Parathyroid adenoma (tissue), 2 donors: ENCODE measurements around the gene PPP1R14B.

ENCODE experiments used
- H2AFZ ChIP-seq: fragments of 300-600 bp; sonication (generic); one replicate; pipeline ENCODE4 v1.7.0; 2017; ENCODE audit warnings: antibody characterized with exemption, mild to moderate bottlenecking
- H3K27ac ChIP-seq: fragments of 300-600 bp; sonication (generic); one replicate; pipeline ENCODE4 v1.7.0; 2017
- H3K27me3 ChIP-seq: fragments of 300-600 bp; sonication (generic); one replicate; pipeline ENCODE4 v1.7.0; 2017; ENCODE audit warnings: low read length; ENCODE audit not compliant: control insufficient read depth, insufficient read depth
- H3K36me3 ChIP-seq: fragments of 300-600 bp; sonication (generic); one replicate; pipeline ENCODE4 v1.7.0; 2017; ENCODE audit warnings: low read length; ENCODE audit not compliant: control insufficient read depth, insufficient read depth
- H3K4me1 ChIP-seq: fragments of 300-600 bp; sonication (generic); one replicate; pipeline ENCODE4 v1.7.0; 2017; ENCODE audit warnings: control low read depth
- H3K4me2 ChIP-seq: fragments of 300-600 bp; sonication (generic); one replicate; pipeline ENCODE4 v1.7.0; 2017; ENCODE audit warnings: low read length
- H3K4me3 ChIP-seq: fragments of 300-600 bp; sonication (generic); one replicate; pipeline ENCODE4 v1.7.0; 2017; ENCODE audit warnings: low read depth, low read length
- H3K79me2 ChIP-seq: fragments of 300-600 bp; sonication (generic); one replicate; pipeline ENCODE4 v1.7.0; 2017; ENCODE audit warnings: control low read depth
- H3K9ac ChIP-seq: fragments of 300-600 bp; sonication (generic); one replicate; pipeline ENCODE4 v1.7.0; 2017; ENCODE audit warnings: mild to moderate bottlenecking
- H3K9me3 ChIP-seq: fragments of 300-600 bp; sonication (generic); one replicate; pipeline ENCODE4 v1.7.0; 2017; ENCODE audit warnings: low read length; ENCODE audit not compliant: control insufficient read depth
- CTCF ChIP-seq: fragments of 300-600 bp; sonication (generic); IDR thresholded peaks from one replicate; pipeline ENCODE4 v1.7.0; 2017; ENCODE audit warnings: antibody characterized with exemption, mild to moderate bottlenecking
- donor health status: primary hyperparathyroidism.

PPP1R14B gene

DNA sequence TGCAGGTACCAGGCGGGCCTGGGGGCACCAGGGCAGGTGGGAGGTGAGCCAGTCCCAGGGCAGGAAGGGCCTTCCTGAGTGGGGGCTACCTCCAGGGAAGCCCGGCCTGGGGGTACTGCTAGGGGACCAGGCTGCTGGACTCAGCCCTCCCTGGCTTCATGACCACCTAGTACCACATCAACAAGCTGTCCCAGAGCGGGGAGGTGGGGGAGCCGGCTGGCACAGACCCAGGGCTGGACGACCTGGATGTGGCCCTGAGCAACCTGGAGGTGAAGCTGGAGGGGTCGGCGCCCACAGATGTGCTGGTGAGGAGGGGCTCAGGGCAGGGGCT is 27.4 kb downstream of the PPP1R14B start:
- Histone ChIP-seq H3K9me3 (no peaks in the 10 kb centered on the region), H3K79me2 (no peaks in the 10 kb centered on the region), H3K9ac (no peak overlapping the region), H2AFZ (no peak overlapping the region), H3K4me2 (no peak overlapping the region), H3K4me3 (no peak overlapping the region), H3K27me3 (no peaks in the 10 kb centered on the region), H3K4me1 (no peaks in the 10 kb centered on the region), H3K27ac (no peak overlapping the region), H3K36me3 (no peaks in the 10 kb centered on the region)
- no peak for TF ChIP-seq CTCF

GRCh38 chr11:64218628-64219353 is 28.0 kb downstream of the PPP1R14B start:
- H3K9me3 ChIP-seq, result no peaks in the 10 kb centered on the region
- no peaks in the 10 kb centered on the region for H3K36me3 ChIP-seq
- no peak overlapping the region for H3K27ac ChIP-seq
- H3K4me1 ChIP-seq, result no peaks in the 10 kb centered on the region
- no peak overlapping the region for H2AFZ ChIP-seq
- no peak for TF ChIP-seq CTCF
- H3K4me3 ChIP-seq, result no peak overlapping the region
- no peaks in the 10 kb centered on the region for H3K27me3 ChIP-seq
- no peak overlapping the region for H3K4me2 ChIP-seq
- H3K79me2 ChIP-seq, result no peaks in the 10 kb centered on the region
- no peak overlapping the region for H3K9ac ChIP-seq

GRCh38 chr11:64216879-64217278 is 29.9 kb downstream of the PPP1R14B start:
- Histone ChIP-seq H3K4me3 (no peak overlapping the region), H3K9me3 (no peaks in the 10 kb centered on the region), H3K36me3 (no peaks in the 10 kb centered on the region), H3K27ac (no peak overlapping the region), H3K4me1 (no peaks in the 10 kb centered on the region), H3K9ac (no peak overlapping the region), H2AFZ (no peak overlapping the region), H3K4me2 (no peak overlapping the region), H3K27me3 (no peaks in the 10 kb centered on the region), H3K79me2 (no peaks in the 10 kb centered on the region)
- TF ChIP-seq CTCF, result no peak

DNA sequence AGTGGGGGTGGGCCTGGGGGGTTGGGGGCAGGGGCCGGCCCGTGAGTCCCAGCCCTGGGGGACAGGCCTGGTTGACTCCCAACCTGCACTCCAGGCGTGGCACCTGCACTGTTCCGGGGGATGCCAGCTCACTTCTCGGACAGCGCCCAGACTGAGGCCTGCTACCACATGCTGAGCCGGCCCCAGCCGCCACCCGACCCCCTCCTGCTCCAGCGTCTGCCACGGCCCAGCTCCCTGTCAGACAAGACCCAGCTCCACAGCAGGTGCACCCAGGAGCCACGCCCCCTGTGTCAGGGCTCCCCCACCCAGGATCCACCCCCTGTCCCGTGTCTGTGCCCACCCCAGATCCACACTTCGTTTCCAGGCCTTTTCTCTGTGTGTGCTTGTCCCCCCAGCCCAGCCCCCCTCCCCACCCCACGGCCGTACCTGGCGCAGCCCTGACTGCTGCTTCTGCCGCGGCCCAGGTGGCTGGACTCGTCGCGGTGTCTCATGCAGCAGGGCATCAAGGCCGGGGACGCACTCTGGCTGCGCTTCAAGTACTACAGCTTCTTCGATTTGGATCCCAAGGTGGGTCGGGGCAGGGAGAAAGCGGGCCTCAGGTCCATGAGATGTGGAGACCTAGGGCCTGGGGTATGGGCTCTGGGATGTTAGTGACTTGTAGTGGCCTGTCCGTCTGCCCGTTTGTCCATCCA is 35.4 kb downstream of the PPP1R14B start:
- H3K9ac ChIP-seq, result no peak overlapping the region
- TF ChIP-seq CTCF, result no peak
- H3K4me1 ChIP-seq, result no peaks in the 10 kb centered on the region
- no peaks in the 10 kb centered on the region for H3K36me3 ChIP-seq
- H2AFZ ChIP-seq, result no peak overlapping the region
- no peaks in the 10 kb centered on the region for H3K27me3 ChIP-seq
- H3K79me2 ChIP-seq, result no peaks in the 10 kb centered on the region
- no peak overlapping the region for H3K4me3 ChIP-seq
- no peaks in the 10 kb centered on the region for H3K9me3 ChIP-seq
- H3K4me2 ChIP-seq, result no peak overlapping the region
- H3K27ac ChIP-seq, result no peak overlapping the region
